ENCODE data around the gene ZFYVE28.

Gene ZFYVE28

DNA sequence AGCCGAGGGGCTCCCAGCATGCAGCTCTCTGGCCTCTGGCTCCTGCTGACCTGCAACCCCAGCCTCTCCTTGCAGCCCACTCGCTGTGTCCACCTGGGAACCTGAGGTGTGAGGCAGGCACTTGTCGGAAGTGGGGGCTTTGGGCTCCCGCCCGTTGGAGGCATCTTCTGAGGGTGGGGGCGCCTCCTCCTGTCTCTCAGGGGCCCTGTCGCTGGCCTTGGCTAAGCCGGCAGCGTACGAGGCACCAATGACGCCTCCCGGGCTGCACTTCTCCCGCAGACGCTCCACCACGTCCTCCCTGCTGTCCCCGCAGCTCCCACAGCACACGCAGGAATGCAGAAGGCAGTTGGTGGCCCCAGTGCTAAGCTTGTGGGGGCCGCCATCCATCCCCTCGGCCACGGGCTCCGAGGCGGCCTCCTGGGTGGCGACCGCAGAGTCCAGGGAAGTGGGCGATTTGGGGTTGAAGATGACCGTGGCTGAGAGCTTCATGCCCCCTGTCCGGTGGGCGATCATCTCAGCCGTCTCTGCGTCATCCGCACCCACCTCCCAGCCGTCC is 114.0 kb downstream of the ZFYVE28 start:
- Histone ChIP-seq H3K9me3 (ENCODE audit: control insufficient read depth, insufficient read depth, low read length) (no peaks in the 10 kb centered on the region), H3K27ac (ENCODE audit: low read depth, low read length) (no peak overlapping the region), H3K79me2 (ENCODE audit: control insufficient read depth, low read length) (no peaks in the 10 kb centered on the region), H3K27me3 (ENCODE audit: control insufficient read depth, low read length) (no peaks in the 10 kb centered on the region; the same call in 1 of the 2 replicates), H3K4me1 (ENCODE audit: control insufficient read depth, low read length) (no peaks in the 10 kb centered on the region), H4K20me1 (ENCODE audit: control insufficient read depth, insufficient read depth, low read depth, low read length) (no peaks in the 10 kb centered on the region), H3K36me3 (ENCODE audit: control insufficient read depth, low read length) (no peaks in the 10 kb centered on the region), H3K4me3 (ENCODE audit: low read length) (no peak overlapping the region), H3K4me2 (ENCODE audit: low read length) (no peak overlapping the region), H3F3A (ENCODE audit: control insufficient read depth, insufficient read depth) (no peaks in the 10 kb centered on the region), H3K9me2 (replicated peaks; ENCODE audit: control insufficient read depth, low read length) (no peaks in the 10 kb centered on the region)
- TF ChIP-seq, protein P1, sequence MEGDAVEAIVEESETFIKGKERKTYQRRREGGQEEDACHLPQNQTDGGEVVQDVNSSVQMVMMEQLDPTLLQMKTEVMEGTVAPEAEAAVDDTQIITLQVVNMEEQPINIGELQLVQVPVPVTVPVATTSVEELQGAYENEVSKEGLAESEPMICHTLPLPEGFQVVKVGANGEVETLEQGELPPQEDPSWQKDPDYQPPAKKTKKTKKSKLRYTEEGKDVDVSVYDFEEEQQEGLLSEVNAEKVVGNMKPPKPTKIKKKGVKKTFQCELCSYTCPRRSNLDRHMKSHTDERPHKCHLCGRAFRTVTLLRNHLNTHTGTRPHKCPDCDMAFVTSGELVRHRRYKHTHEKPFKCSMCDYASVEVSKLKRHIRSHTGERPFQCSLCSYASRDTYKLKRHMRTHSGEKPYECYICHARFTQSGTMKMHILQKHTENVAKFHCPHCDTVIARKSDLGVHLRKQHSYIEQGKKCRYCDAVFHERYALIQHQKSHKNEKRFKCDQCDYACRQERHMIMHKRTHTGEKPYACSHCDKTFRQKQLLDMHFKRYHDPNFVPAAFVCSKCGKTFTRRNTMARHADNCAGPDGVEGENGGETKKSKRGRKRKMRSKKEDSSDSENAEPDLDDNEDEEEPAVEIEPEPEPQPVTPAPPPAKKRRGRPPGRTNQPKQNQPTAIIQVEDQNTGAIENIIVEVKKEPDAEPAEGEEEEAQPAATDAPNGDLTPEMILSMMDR (IDR thresholded peaks at IDR 0.05; ENCODE audit: low read depth, low read length, poor library complexity, severe bottlenecking): no peak
- TF ChIP-seq EZH2phosphoT487 (IDR thresholded peaks at IDR 0.05; ENCODE audit: borderline replicate concordance, low read length): no peak

DNA sequence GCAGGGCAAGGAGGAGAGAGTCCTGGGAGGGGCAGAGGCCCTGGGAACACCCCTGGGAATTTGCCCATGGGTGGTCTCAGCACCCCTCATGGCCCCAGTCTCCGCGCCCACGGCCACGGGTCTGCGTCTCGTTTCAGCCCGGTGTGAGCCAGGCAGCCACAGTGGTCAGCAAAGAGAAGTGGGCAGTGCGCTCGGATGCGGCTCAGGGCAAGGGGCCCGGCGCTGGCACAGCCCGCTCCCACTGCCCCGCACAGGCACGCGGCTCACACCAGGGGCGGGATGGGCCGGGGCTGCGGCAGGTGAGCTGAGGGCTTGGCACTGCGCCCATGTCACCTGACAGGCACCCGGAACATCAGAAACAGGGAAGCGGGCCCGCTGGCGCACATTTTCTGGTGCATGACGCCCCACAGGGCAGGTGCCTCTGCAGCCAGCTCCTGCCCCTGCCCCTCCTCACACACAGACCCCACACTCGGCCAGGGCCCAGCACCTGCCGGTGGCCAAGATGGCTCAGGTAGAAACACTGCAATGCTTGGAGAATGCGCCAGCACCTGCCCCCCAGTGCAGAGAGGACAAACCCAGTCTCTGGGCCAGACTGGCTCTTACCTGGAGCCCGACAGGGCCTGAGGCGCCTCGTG is 114.6 kb downstream of the ZFYVE28 start:
- H3K79me2 ChIP-seq (ENCODE audit: control insufficient read depth, low read length): no peaks in the 10 kb centered on the region
- no peaks in the 10 kb centered on the region for H3K36me3 ChIP-seq (ENCODE audit: control insufficient read depth, low read length)
- H3K4me2 ChIP-seq (ENCODE audit: low read length): no peak overlapping the region
- no peaks in the 10 kb centered on the region for H3K9me2 ChIP-seq (replicated peaks; ENCODE audit: control insufficient read depth, low read length)
- H3K4me3 ChIP-seq (ENCODE audit: low read length): no peak overlapping the region
- H3K4me1 ChIP-seq (ENCODE audit: control insufficient read depth, low read length): no peaks in the 10 kb centered on the region
- TF ChIP-seq, protein P1 (IDR thresholded peaks at IDR 0.05; ENCODE audit: low read depth, low read length, poor library complexity, severe bottlenecking): no peak
- no peaks in the 10 kb centered on the region for H3F3A ChIP-seq (ENCODE audit: control insufficient read depth, insufficient read depth)
- H3K27ac ChIP-seq (ENCODE audit: low read depth, low read length): no peak overlapping the region
- H4K20me1 ChIP-seq (ENCODE audit: control insufficient read depth, insufficient read depth, low read depth, low read length): no peaks in the 10 kb centered on the region
- H3K9me3 ChIP-seq (ENCODE audit: control insufficient read depth, insufficient read depth, low read length): no peaks in the 10 kb centered on the region
- H3K27me3 ChIP-seq (ENCODE audit: control insufficient read depth, low read length): no peaks in the 10 kb centered on the region

DNA sequence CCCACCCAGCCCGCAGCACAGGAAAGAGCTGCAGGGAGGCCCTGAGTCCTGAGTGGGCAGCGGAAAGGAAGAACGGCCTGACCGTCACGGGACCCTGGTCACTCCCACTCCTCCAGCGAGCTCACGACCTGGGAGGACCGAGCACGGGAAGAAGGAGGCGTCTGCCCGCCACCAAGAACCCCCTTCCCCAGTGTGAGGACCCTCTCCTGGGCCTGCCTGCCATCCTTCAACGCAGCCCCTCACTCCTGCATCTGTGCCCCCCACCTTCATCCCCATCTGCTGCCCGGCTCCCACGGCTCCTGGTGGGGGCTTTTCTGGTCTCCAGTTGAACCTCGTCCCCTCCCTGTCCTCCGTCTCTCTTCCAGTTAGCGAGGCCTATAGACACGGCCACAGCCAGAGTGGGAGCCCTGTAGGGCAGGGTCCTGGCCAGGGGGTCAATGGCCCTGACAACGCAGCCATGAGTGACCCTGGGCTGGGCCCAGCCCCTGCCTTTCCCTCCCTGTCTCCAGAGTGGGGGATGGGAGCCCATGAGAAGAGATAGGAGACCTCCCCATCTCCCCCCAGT is 115.2 kb downstream of the ZFYVE28 start:
- Histone ChIP-seq H3K4me3 (ENCODE audit: low read length) (no peak overlapping the region), H3F3A (ENCODE audit: control insufficient read depth, insufficient read depth) (no peaks in the 10 kb centered on the region), H3K79me2 (ENCODE audit: control insufficient read depth, low read length) (no peaks in the 10 kb centered on the region), H3K9me3 (ENCODE audit: control insufficient read depth, insufficient read depth, low read length) (no peaks in the 10 kb centered on the region), H3K9me2 (replicated peaks; ENCODE audit: control insufficient read depth, low read length) (no peaks in the 10 kb centered on the region), H3K27ac (ENCODE audit: low read depth, low read length) (no peak overlapping the region), H3K27me3 (ENCODE audit: control insufficient read depth, low read length) (no peaks in the 10 kb centered on the region), H3K36me3 (ENCODE audit: control insufficient read depth, low read length) (no peaks in the 10 kb centered on the region), H3K4me1 (ENCODE audit: control insufficient read depth, low read length) (peaks cover 2% of the 10 kb centered on the region; the same call in 1 of the 2 replicates), H3K4me2 (ENCODE audit: low read length) (no peak overlapping the region), H4K20me1 (ENCODE audit: control insufficient read depth, insufficient read depth, low read depth, low read length) (no peaks in the 10 kb centered on the region)
- TF ChIP-seq EZH2phosphoT487 (IDR thresholded peaks at IDR 0.05; ENCODE audit: borderline replicate concordance, low read length): no peak
- TF ChIP-seq, protein P1 (IDR thresholded peaks at IDR 0.05; ENCODE audit: low read depth, low read length, poor library complexity, severe bottlenecking): no peak
